Neural cell (in vitro differentiated cells): ENCODE data around the gene SH3BP5. TPM values are rescaled to one million over a fixed set of nuclear protein-coding genes. Genes with fewer than 3 reads are reported as not detected.
"Not testable (repeated sequence)": the region's sequence is repeated elsewhere in the genome, so short reads cannot be mapped to it uniquely, and the experiment has no call there.

Experiments
- H2AFZ ChIP-seq: fragments of 200-600, 300-800 bp; sonication (generic), shearing (Covaris generic); 2 replicates; pipeline ENCODE4 v1.6.0; 2014; ENCODE audit warnings: low read depth, mild to moderate bottlenecking, antibody characterized with exemption, low read length, moderate library complexity
- H3F3A ChIP-seq: fragments of 200-600 bp; shearing (Covaris generic); 2 replicates; pipeline ENCODE4 v1.6.1; 2016; ENCODE audit warnings: mild to moderate bottlenecking, moderate library complexity, mixed read lengths, antibody characterized with exemption, low read length; ENCODE audit not compliant: insufficient read depth, poor library complexity, severe bottlenecking
- H3K27ac ChIP-seq: fragments of 200-600, 300-800 bp; sonication (generic), shearing (Covaris generic); 2 replicates; pipeline ENCODE4 v1.5.1; 2014; ENCODE audit warnings: mild to moderate bottlenecking, low read length, moderate library complexity
- H3K27me3 ChIP-seq: fragments of 300-800, 200-600 bp; sonication (generic), shearing (Covaris generic); 2 replicates; pipeline ENCODE4 v1.6.0; 2014; ENCODE audit warnings: mild to moderate bottlenecking, low read depth, low read length, moderate library complexity; ENCODE audit not compliant: insufficient read depth
- H3K36me3 ChIP-seq: fragments of 300-800, 200-600 bp; sonication (generic), shearing (Covaris generic); 2 replicates; pipeline ENCODE4 v1.5.1; 2014; ENCODE audit warnings: mild to moderate bottlenecking, antibody characterized with exemption, low read length, moderate library complexity; ENCODE audit not compliant: insufficient read depth
- H3K4me2 ChIP-seq: fragments of 300-800, 200-600 bp; sonication (generic), shearing (Covaris generic); 2 replicates; pipeline ENCODE4 v1.6.0; 2014; ENCODE audit warnings: mild to moderate bottlenecking, low read length
- H3K4me3 ChIP-seq: fragments of 300-800, 200-600 bp; sonication (generic), shearing (Covaris generic); 2 replicates; pipeline ENCODE4 v1.5.1; 2014; ENCODE audit warnings: mild to moderate bottlenecking, low read length, moderate library complexity
- H3K79me2 ChIP-seq: fragments of 200-600 bp; shearing (Covaris generic); replicated peaks from 2 replicates; pipeline ENCODE4 v1.6.0; 2014; ENCODE audit warnings: mild to moderate bottlenecking, low read length, moderate library complexity; ENCODE audit not compliant: insufficient read depth
- H3K9ac ChIP-seq: fragments of 300-800, 200-600 bp; sonication (generic), shearing (Covaris generic); 2 replicates; pipeline ENCODE4 v1.6.1; 2016; ENCODE audit warnings: mild to moderate bottlenecking, low read length, mixed read lengths
- H3K9me2 ChIP-seq: fragments of 200-600 bp; shearing (Covaris generic); 2 replicates; pipeline ENCODE4 v1.6.1; 2016; ENCODE audit warnings: mild to moderate bottlenecking, low read length, mixed read lengths; ENCODE audit not compliant: insufficient read depth
- H3K9me3 ChIP-seq: fragments of 200-600, 300-800 bp; sonication (generic), shearing (Covaris generic); 2 replicates; pipeline ENCODE4 v1.6.1; 2016; ENCODE audit warnings: mild to moderate bottlenecking, mixed run types, low read length, moderate library complexity, mixed read lengths
- H4K20me1 ChIP-seq: fragments of 200-600 bp; shearing (Covaris generic); 2 replicates; pipeline ENCODE4 v1.6.1; 2016; ENCODE audit warnings: mild to moderate bottlenecking, mixed run types; ENCODE audit not compliant: insufficient read depth
- CTCF ChIP-seq: fragments of 450-650 bp; IDR thresholded peaks from 2 replicates; pipeline ENCODE4 v1.5.1; 2014; ENCODE audit warnings: antibody characterized with exemption, mild to moderate bottlenecking, moderate library complexity; ENCODE audit not compliant: poor library complexity, severe bottlenecking
- EP300 ChIP-seq: fragments of 450-650 bp; conservative IDR thresholded peaks from 2 replicates; pipeline ENCODE4 v1.6.1; 2014; ENCODE audit warnings: antibody characterized with exemption, mild to moderate bottlenecking, moderate library complexity; ENCODE audit not compliant: poor library complexity, severe bottlenecking
- MXI1 ChIP-seq: fragments of 450-650 bp; conservative IDR thresholded peaks from 2 replicates; pipeline ENCODE4 v1.6.1; 2014; ENCODE audit warnings: antibody characterized with exemption, mild to moderate bottlenecking; ENCODE audit not compliant: poor library complexity, severe bottlenecking
- RAD21 ChIP-seq: fragments of 450-650 bp; conservative IDR thresholded peaks from 2 replicates; pipeline ENCODE4 v1.6.1; 2014; ENCODE audit warnings: antibody characterized with exemption, mild to moderate bottlenecking, moderate library complexity
- REST ChIP-seq: IDR thresholded peaks from 2 replicates; pipeline ENCODE4 v1.6.1; 2012; ENCODE audit warnings: borderline replicate concordance
- SMC3 ChIP-seq: fragments of 450-650 bp; conservative IDR thresholded peaks from 2 replicates; pipeline ENCODE4 v1.6.1; 2014; ENCODE audit warnings: antibody characterized with exemption, mild to moderate bottlenecking, moderate library complexity; ENCODE audit not compliant: poor library complexity
- TAF1 ChIP-seq: IDR thresholded peaks from 2 replicates; pipeline ENCODE4 v1.6.1; 2012; ENCODE audit warnings: low read depth
- polyA plus RNA-seq: library from polyadenylated mRNA; depleted of rRNA; stranded (reverse); fragments of >200 nt; gene quantifications from 2 replicates; pipeline ENCODE4 v1.2.3, GENCODE V29; 2014

Gene SH3BP5
- polyA plus RNA-seq, 1 donor from 2014 or later = 166 TPM

GRCh38 chr3:15350141-15350540, 17.8 kb upstream of the SH3BP5 start:
- TF ChIP-seq MXI1 = no peak
- no peak for TF ChIP-seq RAD21
- no peak for TF ChIP-seq REST
- Histone ChIP-seq H3K4me2 (no peak overlapping the region), H2AFZ (no peak overlapping the region), H3K79me2 (no peaks in the 10 kb centered on the region), H3K36me3 (no peaks in the 10 kb centered on the region), H3K9ac (no peak overlapping the region), H3K9me2 (no peaks in the 10 kb centered on the region), H3K9me3 (no peaks in the 10 kb centered on the region), H3K27me3 (no peaks in the 10 kb centered on the region), H3F3A (no peaks in the 10 kb centered on the region), H4K20me1 (no peaks in the 10 kb centered on the region), H3K27ac (no peak overlapping the region), H3K4me3 (no peak overlapping the region)

GRCh38 chr3:15349438-15349837, 17.1 kb upstream of the SH3BP5 start:
- not testable (repeated sequence) for H3K4me3 ChIP-seq, H3K27me3 ChIP-seq, H3K27ac ChIP-seq, H3F3A ChIP-seq, H3K9me3 ChIP-seq, H3K79me2 ChIP-seq, H4K20me1 ChIP-seq, H3K36me3 ChIP-seq, H3K4me2 ChIP-seq, H3K9ac ChIP-seq, H2AFZ ChIP-seq, H3K9me2 ChIP-seq

GRCh38 chr3:15348246-15348645, 15.9 kb upstream of the SH3BP5 start:
- H3K4me2 ChIP-seq = no peak overlapping the region
- no peaks in the 10 kb centered on the region for H3K79me2 ChIP-seq
- H3K27ac ChIP-seq = no peak overlapping the region
- H3K9me3 ChIP-seq = no peaks in the 10 kb centered on the region
- no peak for TF ChIP-seq CTCF
- no peak for TF ChIP-seq RAD21
- no peak for TF ChIP-seq MXI1
- no peak for TF ChIP-seq REST
- no peak for TF ChIP-seq SMC3
- no peak for TF ChIP-seq TAF1
- TF ChIP-seq EP300 = no peak
- H3K9ac ChIP-seq = no peak overlapping the region
- no peaks in the 10 kb centered on the region for H4K20me1 ChIP-seq
- no peaks in the 10 kb centered on the region for H3K36me3 ChIP-seq
- H3K4me3 ChIP-seq = no peak overlapping the region
- H2AFZ ChIP-seq = no peak overlapping the region
- H3K27me3 ChIP-seq = no peaks in the 10 kb centered on the region
- H3F3A ChIP-seq = no peaks in the 10 kb centered on the region
- no peaks in the 10 kb centered on the region for H3K9me2 ChIP-seq
